Left kidney (tissue), 2 donors: ENCODE measurements around the gene SGMS1. TPM values are rescaled to one million over a fixed set of nuclear protein-coding genes. Genes with fewer than 3 reads are reported as not detected.
"Not testable (repeated sequence)": the region's sequence is repeated elsewhere in the genome, so short reads cannot be mapped to it uniquely, and the experiment has no call there.

ENCODE experiments used
- DNase-seq: peaks from one replicate; pipeline ENCODE4 v3.0.0-alpha.2; 2013
- polyA plus RNA-seq: library from polyadenylated mRNA; unstranded; fragments of 120-200 nt; gene quantifications from one replicate; pipeline ENCODE4 v1.2.1, GENCODE V29; 2013; ENCODE audit not compliant: insufficient read length

Gene SGMS1
- polyA plus RNA-seq, 1 donor = 51.9 TPM

DNA sequence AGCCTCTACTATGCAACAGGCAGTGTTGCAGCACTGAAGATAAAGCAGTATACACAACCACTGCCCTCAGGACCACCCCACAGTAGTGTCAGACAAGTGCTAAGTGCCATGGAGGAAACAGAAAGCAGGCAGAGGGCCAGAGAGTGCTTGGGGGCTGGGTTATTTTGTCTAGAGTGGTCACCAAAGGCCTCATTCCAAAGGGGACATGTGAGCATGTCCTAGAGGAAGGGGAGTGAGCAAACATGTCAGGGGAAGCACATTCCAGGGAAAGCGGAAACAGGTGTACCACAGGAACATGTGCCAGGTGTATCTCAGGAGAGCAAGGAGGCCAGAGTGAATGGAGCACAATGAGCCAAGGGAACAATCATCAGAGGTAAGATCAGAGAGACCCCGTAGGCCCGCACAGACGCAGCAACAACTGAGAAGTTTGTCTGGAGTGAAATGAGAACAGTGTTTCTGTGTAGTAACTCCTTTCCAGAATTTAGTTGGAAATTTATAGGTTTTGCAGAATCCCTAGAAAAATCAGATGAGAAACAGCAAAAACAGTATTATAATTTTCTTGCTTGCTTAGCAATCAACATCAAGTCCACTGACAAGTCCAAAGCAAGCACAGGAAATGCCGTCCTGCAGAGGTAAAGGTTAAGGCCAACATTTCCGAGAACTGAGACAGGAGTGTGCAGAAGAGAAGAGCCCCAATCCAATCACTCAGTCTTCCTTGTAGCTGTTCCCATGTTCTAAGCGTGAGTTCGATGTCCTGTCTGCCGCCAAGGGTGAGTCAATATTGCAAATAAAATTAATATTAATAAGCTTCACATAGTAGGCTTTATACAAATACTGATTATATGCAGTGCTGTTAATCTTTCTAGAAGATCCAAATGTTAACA, 67.3 kb downstream of the SGMS1 start:
- no peak for DNase-seq

- DNase-seq = no peak
These were observed 68.7 kb downstream of the SGMS1 start for GRCh38 chr10:50554995-50555568.

DNA sequence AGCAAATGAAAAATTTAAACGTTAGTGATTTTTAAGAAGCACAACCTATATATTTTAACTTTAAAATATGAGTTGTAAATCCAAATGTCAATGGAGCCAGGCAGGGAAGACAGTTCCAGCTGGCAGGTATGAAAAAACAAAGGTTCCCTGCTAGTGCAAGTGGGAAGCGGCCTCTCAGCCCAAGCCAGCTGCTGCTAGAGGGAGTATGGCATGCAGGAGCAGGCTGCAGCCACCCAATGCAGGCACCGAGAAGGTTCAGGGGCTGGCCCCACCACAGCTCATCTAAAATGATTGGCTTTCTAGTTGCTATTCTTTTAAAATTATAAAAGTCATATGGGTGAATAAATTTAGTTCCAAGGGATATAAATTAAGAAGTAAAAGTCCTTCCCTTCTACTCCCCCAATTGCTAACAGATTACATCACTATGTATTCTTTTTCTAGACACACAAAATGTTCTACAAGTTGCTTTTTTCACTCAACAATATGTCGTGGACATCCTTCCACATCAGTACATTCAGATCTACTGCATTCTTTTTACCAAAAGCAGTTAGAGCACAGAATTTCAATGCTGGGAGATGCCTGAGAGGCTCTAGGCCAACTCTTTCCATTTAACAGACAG, 69.3 kb downstream of the SGMS1 start:
- DNase-seq = no peak

- DNase-seq = peak; percentile 45
These were observed 70.8 kb downstream of the SGMS1 start for GRCh38 chr10:50552771-50553535.

DNA sequence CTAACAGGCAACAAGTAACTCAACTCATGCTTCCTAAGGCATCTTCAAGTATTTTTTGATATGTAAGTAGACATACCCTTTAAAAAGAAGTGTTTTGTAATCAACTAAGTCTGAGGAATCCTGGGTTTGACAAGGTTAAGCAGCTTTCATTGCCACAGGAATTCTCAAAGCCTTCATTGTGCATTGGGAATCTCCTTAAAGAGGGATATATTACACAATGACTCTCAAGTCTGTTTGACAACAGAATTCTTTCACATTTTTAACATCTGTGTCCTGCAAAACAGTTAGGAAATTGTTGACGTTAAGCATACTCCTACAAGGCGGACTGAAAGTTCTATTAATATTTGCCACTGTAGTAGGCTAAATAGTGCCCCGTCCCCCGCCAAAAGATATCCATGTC, 71.4 kb downstream of the SGMS1 start:
- DNase-seq = no peak

DNA sequence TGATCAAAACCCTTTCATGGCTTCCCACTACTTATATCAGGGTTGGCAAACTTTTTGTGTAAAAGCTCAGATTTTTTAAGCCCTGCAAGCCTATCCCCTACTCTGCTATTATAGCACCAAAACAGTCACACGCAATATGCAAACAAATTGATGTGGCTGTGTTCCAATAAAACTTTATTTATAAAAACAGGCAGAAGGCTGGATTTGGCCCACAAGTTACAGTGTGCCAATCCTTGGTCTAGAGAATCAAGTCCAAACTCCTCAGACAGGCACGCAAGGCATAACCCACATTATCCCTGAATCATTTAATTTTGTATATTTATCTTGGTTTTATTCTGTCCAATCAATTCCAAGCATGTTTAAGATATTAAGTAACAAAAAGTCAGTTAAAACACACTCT, 71.9 kb downstream of the SGMS1 start:
- DNase-seq = no peak

DNA sequence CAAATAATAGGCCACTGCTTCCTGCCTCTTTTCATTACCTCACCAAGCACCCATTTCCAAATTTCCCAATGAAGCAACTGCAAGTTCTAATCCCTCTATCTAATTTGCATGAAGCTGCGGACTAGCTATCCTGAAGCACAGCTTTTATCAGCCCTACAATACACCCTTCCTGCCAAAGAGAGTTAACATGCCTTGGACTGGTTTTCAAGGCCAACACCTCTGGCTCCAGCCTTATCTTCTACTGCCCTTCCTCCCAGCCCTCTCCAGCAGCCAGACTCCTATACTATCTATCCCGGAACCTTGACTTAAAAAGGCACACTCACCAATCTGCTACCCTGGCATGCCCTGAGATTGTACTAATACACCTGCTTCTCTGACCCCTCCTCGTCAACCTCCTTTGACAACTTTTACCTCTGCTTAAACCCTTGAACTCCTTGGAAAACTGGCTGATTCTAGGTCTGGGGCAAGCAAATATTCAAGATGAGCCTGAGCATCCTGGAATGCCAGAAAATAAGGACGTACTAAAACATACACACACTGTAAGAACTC, 73.4 kb downstream of the SGMS1 start:
- DNase-seq = no peak

GRCh38 chr10:50549186-50549585, 74.6 kb downstream of the SGMS1 start:
- DNase-seq = not testable (repeated sequence)

DNA sequence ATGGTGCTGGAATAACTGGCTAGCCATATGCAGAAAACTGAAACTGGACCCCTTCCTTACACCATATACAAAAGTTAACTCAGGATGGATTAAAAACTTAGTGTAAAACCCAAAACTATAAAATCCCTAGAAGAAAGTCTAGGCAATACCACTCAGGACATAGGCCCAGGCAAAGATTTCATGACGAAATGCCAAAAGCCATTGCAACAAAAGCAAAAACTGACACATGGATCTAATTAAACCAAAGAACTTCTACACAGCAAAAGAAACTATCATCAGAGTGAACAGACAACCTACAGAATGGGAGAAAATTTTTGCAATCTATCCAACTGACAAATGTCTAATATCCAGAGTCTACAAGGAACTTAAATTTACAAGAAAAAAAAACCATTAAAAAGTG, 75.3 kb downstream of the SGMS1 start:
- DNase-seq = not testable (repeated sequence)

DNA sequence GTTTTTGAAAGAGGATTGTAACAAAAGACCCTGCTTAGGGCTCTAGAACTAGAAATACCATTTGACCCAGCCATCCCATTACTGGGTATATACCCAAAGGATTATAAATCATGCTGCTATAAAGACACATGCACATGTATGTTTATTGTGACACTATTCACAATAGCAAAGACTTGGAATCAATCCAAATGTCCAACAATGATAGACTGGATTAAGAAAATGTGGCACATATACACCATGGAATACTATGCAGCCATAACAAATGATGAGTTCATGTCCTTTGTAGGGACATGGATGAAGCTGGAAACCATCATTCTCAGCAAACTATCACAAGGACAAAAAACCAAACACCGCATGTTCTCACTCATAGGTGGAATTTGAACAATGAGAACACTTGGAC, 77.5 kb downstream of the SGMS1 start:
- not testable (repeated sequence) for DNase-seq

- DNase-seq = no peak
These were observed 77.9 kb downstream of the SGMS1 start for GRCh38 chr10:50545846-50546245.

- DNase-seq = no peak
These were observed 78.8 kb downstream of the SGMS1 start for GRCh38 chr10:50544857-50545429.

DNA sequence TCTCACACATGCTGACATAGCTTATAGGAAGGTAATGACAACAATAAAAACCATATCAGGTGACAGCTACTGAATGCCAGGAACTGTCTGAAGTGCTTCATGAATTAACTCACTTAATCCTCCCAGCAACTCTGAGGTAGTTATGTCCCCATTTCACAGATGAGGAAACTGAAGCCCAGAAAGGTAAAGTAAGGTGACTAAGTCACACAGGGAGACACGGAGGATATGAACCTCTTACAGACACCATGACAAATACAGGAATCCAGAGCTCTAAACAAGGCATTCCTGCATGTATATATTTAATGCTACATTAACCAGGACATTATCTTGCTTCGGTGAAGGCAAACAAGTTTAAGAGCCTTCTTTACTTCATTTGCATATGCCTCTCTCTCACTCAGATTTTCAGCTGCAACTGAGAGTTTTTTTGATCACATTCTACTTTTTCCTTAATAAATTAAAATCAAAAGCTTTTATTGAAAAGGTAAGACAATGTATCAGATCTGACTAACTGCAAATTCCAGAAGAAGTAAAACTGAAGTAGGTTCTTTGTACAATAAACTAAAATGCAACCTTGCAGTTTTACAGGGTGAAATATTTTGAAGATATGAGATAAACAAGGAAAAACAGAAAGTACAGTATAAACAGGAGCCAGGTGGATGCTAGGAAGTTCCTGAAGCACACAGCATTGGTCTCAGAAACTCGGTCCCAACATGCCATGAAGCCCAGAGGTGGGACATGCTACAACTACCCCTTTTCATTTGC, 79.5 kb downstream of the SGMS1 start:
- no peak for DNase-seq

GRCh38 chr10:50542871-50543270, 80.9 kb downstream of the SGMS1 start:
- no peak for DNase-seq

DNA sequence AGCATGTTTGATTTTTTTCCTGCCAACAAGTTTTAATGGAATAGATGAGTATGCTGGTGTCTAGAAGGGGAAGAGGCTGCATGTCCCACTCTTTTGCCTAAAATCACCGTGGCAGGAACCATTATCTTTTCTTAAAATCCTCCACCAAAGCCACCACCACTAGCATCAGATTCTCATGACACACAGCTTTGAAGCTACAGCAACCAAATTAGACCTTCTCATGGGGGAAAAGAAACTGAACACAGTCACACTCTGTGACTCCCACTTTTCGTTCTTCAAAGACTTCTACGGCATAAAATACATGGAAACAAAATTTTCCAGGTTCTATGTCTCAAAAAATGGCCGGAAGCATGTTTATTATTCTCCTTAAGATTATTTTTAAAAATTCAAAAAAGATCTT, 81.8 kb downstream of the SGMS1 start:
- DNase-seq = no peak

GRCh38 chr10:50541317-50541716, 82.4 kb downstream of the SGMS1 start:
- DNase-seq = no peak

- DNase-seq = no peak
These were observed 83.0 kb downstream of the SGMS1 start for GRCh38 chr10:50540826-50541122.

GRCh38 chr10:50540069-50540825, 83.5 kb downstream of the SGMS1 start:
- no peak for DNase-seq

DNA sequence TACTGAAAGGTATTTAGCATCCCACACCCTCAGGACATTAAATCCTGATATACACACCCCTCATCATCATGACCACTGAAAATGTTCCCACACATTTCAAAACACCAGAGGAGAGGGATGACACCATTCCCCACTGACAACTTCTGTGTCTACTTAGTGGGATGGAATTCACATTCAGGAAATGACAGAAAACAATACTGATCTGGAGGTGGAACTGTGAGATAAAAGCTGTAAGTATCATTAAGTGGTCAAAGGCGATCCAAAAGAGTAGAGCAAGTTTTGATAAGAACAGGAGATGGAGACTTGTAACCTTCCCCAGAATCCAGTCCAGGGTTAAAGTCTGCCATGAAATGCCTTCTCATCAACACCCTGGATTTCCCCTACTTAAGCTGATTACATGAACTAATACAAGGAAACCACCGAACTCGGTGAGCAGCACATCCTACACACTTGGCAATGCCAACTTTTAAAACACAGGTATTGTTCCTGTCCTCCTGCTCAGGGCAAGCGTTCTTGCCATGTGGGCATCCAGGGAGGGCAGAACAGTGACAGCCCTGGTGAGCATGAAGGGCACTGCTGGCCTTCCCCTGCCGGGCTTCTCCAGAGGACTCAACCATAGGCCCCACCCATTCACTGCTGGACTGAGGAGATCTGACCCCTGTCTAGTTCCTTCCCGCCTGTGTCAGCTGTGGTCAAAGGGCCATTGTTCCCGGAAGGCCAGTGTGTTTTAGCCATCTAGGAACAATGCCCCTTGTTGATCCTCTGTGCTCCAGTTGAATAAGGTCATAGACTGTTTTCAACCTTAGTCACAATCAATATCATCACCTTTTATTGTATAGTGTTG, 85.0 kb downstream of the SGMS1 start:
- DNase-seq = no peak
